ENCODE measurements around the gene ST6GALNAC3.

- TF ChIP-seq BHLHE40 (IDR thresholded peaks at IDR 0.05; ENCODE audit: borderline replicate concordance), result no peak
- TF ChIP-seq SUZ12 (IDR thresholded peaks at IDR 0.05), result no peak
- TF ChIP-seq ELF4 (IDR thresholded peaks at IDR 0.05), result no peak
- no peak for TF ChIP-seq PKNOX1 (IDR thresholded peaks at IDR 0.05)
- no peak for TF ChIP-seq NFRKB (IDR thresholded peaks at IDR 0.05)
Measured at GRCh38 chr1:76189310-76189709, 114.8 kb downstream of the ST6GALNAC3 start.

Measured in HEK293T (cell line).